HCT116 (cell line): ENCODE results near the gene CCDC154.

Source experiments
- CEBPB ChIP-seq: IDR thresholded peaks from 2 replicates; pipeline ENCODE4 v1.6.1; 2012; ENCODE audit warnings: low read depth
- EGR1 ChIP-seq: IDR thresholded peaks from 2 replicates; pipeline ENCODE4 v1.6.1; 2012; ENCODE audit warnings: low read depth
- EZH2 ChIP-seq: fragments of 200-600 bp; sonication (generic); IDR thresholded peaks from 2 replicates; pipeline ENCODE4 v1.6.1; 2017; ENCODE audit warnings: antibody characterized with exemption, mixed run types
- POLR2A ChIP-seq: IDR thresholded peaks from 2 replicates; pipeline ENCODE4 v1.7.0; 2011; ENCODE audit warnings: borderline replicate concordance; ENCODE audit not compliant: insufficient read depth, insufficient read length; ENCODE audit errors: extremely low read depth
- POLR2AphosphoS5 ChIP-seq: IDR thresholded peaks from 2 replicates; pipeline ENCODE4 v1.6.1; 2011; ENCODE audit warnings: mild to moderate bottlenecking, low read depth, low read length, moderate library complexity
- RAD21 ChIP-seq: IDR thresholded peaks from 2 replicates; pipeline ENCODE4 v1.6.1; 2012; ENCODE audit warnings: low read depth, mild to moderate bottlenecking
- SIN3A ChIP-seq: IDR thresholded peaks from 2 replicates; pipeline ENCODE4 v1.6.1; 2012; ENCODE audit warnings: low read depth
- SP1 ChIP-seq: IDR thresholded peaks from 2 replicates; pipeline ENCODE4 v1.6.1; 2012; ENCODE audit warnings: low read depth
- TF ChIP-seq, protein P1 (sequence below): IDR thresholded peaks from 2 replicates; pipeline ENCODE4 v1.6.1; 2012
- TF ChIP-seq, protein P2 (sequence below), 3 experiments: fragments of 200-600 bp in 1 of 3; sonication (generic) in 1 of 3; IDR thresholded peaks in 2 of 3; conservative IDR thresholded peaks in 1 of 3; 2 replicates each; pipeline ENCODE4 v1.5.1; 2012 to 2017; ENCODE audit warnings: low read depth in 2 of 3, low read length in 2 of 3, antibody characterized with exemption in 1 of 3, borderline replicate concordance in 1 of 3, control low read depth in 1 of 3, mild to moderate bottlenecking in 1 of 3, mixed read lengths in 1 of 3, mixed run types in 1 of 3, moderate library complexity in 1 of 3; ENCODE audit not compliant: insufficient read depth in 1 of 3
- TF ChIP-seq, protein P3 (sequence below): IDR thresholded peaks from 2 replicates; pipeline ENCODE4 v1.6.1; 2011; ENCODE audit warnings: mild to moderate bottlenecking, low read length, moderate library complexity; ENCODE audit not compliant: insufficient replicate concordance; ENCODE audit errors: extremely low read depth
- TF ChIP-seq, protein P4 (sequence below): IDR thresholded peaks from 2 replicates; pipeline ENCODE4 v1.6.1; 2012; ENCODE audit warnings: low read depth

DNA sequence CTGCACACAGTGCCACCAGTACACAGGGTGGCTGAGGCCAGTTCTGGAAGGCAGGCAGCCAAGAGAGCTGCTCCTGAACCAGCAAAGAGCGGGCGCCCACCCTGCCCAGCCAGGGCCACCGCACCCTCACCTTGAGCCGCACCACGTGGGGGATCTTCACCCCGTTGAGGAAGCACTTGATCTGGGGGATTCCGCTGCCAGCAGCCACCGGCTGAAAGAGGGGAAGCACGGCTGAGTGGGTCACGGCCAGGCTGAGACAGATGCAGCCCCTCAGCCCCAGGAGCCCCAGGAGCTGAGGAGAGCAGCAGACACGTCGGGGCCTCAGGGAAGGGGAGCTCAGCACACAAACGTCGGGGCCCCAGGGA lies 14.6 kb upstream of the CCDC154 start:
- TF ChIP-seq POLR2AphosphoS5 (no peak), POLR2A (no peak), EZH2 (no peak), SP1 (no peak), SIN3A (no peak), RAD21 (no peak), CEBPB (no peak), EGR1 (no peak)
- TF ChIP-seq, protein P1, sequence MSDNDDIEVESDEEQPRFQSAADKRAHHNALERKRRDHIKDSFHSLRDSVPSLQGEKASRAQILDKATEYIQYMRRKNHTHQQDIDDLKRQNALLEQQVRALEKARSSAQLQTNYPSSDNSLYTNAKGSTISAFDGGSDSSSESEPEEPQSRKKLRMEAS, result no peak
- TF ChIP-seq, protein P2, sequence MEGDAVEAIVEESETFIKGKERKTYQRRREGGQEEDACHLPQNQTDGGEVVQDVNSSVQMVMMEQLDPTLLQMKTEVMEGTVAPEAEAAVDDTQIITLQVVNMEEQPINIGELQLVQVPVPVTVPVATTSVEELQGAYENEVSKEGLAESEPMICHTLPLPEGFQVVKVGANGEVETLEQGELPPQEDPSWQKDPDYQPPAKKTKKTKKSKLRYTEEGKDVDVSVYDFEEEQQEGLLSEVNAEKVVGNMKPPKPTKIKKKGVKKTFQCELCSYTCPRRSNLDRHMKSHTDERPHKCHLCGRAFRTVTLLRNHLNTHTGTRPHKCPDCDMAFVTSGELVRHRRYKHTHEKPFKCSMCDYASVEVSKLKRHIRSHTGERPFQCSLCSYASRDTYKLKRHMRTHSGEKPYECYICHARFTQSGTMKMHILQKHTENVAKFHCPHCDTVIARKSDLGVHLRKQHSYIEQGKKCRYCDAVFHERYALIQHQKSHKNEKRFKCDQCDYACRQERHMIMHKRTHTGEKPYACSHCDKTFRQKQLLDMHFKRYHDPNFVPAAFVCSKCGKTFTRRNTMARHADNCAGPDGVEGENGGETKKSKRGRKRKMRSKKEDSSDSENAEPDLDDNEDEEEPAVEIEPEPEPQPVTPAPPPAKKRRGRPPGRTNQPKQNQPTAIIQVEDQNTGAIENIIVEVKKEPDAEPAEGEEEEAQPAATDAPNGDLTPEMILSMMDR (IDR thresholded peaks at IDR 0.05 in 2 of 3, conservative IDR thresholded peaks at IDR 0.05 in 1 of 3; ENCODE audit: borderline replicate concordance in 1 of 3, insufficient read depth in 1 of 3, low read depth in 2 of 3, low read length in 2 of 3), result no peak
- TF ChIP-seq, protein P3, sequence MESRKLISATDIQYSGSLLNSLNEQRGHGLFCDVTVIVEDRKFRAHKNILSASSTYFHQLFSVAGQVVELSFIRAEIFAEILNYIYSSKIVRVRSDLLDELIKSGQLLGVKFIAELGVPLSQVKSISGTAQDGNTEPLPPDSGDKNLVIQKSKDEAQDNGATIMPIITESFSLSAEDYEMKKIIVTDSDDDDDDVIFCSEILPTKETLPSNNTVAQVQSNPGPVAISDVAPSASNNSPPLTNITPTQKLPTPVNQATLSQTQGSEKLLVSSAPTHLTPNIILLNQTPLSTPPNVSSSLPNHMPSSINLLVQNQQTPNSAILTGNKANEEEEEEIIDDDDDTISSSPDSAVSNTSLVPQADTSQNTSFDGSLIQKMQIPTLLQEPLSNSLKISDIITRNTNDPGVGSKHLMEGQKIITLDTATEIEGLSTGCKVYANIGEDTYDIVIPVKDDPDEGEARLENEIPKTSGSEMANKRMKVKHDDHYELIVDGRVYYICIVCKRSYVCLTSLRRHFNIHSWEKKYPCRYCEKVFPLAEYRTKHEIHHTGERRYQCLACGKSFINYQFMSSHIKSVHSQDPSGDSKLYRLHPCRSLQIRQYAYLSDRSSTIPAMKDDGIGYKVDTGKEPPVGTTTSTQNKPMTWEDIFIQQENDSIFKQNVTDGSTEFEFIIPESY, result no peak
- TF ChIP-seq, protein P4, sequence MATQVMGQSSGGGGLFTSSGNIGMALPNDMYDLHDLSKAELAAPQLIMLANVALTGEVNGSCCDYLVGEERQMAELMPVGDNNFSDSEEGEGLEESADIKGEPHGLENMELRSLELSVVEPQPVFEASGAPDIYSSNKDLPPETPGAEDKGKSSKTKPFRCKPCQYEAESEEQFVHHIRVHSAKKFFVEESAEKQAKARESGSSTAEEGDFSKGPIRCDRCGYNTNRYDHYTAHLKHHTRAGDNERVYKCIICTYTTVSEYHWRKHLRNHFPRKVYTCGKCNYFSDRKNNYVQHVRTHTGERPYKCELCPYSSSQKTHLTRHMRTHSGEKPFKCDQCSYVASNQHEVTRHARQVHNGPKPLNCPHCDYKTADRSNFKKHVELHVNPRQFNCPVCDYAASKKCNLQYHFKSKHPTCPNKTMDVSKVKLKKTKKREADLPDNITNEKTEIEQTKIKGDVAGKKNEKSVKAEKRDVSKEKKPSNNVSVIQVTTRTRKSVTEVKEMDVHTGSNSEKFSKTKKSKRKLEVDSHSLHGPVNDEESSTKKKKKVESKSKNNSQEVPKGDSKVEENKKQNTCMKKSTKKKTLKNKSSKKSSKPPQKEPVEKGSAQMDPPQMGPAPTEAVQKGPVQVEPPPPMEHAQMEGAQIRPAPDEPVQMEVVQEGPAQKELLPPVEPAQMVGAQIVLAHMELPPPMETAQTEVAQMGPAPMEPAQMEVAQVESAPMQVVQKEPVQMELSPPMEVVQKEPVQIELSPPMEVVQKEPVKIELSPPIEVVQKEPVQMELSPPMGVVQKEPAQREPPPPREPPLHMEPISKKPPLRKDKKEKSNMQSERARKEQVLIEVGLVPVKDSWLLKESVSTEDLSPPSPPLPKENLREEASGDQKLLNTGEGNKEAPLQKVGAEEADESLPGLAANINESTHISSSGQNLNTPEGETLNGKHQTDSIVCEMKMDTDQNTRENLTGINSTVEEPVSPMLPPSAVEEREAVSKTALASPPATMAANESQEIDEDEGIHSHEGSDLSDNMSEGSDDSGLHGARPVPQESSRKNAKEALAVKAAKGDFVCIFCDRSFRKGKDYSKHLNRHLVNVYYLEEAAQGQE, result no peak
